Loucy (cell line): ENCODE results near the gene FAM53B.

Source experiments
- EZH2phosphoT487 ChIP-seq: fragments of 200-600 bp; IDR thresholded peaks from 2 replicates; pipeline ENCODE4 v1.6.1; 2018; ENCODE audit warnings: antibody characterized with exemption, mild to moderate bottlenecking, moderate library complexity, borderline replicate concordance
- TF ChIP-seq, protein P1 (sequence below): fragments of 200-600 bp; sonication (generic); conservative IDR thresholded peaks from 2 replicates; pipeline ENCODE4 v1.5.1; 2014; ENCODE audit warnings: mild to moderate bottlenecking, antibody characterized with exemption, low read length

DNA sequence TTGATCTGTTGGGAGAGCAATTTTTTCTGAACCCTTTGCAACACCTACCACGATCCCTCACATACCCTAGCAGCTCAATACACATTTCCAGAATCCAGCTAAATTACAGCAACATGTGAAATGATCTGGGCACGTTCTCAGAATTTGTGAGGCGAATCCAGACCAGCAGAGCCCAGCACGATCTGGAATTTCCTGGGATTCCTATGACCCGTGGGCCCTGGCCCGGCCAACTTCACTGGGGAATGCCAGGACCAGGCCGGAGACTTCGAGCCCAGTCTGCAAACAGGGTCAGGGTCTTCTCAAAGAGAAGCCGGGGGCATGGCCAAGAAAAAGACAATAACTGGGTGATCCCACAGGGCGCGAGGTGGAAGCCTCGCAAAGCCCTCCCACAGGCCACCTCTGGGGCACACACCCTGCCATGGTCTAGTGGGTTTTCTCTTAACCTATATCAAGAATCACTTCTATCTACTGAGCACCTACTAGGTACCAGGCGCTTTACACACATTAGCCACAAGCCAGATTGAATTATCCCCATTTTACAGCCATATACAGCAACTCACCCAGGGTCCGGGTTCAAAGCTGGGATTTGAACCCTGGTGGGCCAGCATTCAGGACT is 33.8 kb downstream of the FAM53B start:
- TF ChIP-seq, protein P1, sequence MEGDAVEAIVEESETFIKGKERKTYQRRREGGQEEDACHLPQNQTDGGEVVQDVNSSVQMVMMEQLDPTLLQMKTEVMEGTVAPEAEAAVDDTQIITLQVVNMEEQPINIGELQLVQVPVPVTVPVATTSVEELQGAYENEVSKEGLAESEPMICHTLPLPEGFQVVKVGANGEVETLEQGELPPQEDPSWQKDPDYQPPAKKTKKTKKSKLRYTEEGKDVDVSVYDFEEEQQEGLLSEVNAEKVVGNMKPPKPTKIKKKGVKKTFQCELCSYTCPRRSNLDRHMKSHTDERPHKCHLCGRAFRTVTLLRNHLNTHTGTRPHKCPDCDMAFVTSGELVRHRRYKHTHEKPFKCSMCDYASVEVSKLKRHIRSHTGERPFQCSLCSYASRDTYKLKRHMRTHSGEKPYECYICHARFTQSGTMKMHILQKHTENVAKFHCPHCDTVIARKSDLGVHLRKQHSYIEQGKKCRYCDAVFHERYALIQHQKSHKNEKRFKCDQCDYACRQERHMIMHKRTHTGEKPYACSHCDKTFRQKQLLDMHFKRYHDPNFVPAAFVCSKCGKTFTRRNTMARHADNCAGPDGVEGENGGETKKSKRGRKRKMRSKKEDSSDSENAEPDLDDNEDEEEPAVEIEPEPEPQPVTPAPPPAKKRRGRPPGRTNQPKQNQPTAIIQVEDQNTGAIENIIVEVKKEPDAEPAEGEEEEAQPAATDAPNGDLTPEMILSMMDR = no peak
- no peak for TF ChIP-seq EZH2phosphoT487
